GM18526 (cell line): ENCODE results near the gene SHISA5.
A peak's percentile ranks its signal among the peaks of the same experiment; 100 is the strongest.

Experiments
- POLR2A ChIP-seq: IDR thresholded peaks from 3 replicates; pipeline ENCODE4 v1.6.1; 2011; ENCODE audit not compliant: insufficient read length; ENCODE audit errors: extremely low read depth

The SHISA5 gene

DNA sequence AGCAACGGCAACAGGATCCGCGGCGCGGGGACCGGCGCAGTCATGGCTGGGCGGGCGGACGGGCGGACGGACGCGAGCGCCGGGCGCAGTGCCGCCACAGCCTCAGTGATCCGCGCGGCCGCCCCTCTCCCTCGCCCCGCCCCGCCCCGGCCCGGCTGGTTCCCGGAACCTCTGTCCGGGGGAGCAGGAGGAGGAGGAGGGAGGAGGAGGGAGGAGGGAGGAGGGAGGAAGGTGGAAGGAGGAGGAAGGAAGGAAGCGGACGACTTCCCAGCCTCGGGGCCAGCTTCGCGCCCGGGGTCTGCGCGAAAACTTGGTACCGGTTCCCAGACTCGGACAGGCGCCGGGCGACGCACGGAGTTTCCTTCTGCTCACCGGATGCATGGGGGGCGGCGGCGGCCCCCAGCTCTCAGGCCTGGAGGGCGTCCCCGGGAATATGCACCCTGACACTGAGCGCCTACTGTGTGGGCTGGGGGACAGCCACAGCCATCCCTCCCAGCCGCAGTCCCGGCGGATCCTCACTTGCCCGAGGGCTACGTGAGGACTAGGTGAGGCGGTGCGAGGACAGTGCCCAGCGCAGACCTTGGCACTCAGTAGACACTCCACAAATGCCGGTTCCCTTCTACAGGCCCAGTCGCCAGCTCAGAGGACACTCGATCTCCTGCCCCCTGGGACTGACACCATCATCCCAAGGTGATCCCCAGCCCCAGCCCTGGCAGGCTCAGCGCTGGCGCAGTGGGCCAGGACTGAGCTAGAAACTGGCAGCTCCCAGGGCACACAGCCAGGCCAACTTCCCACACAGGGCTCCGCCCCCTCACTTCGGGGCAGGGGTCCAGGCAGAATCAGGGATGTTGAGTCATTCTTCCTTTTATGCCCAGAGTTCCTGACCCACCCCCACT is at the start of gene SHISA5:
SHISA5 (minus strand) TSS at position 124 of the 896 bp plus-strand sequence; CDS start at position 44, 80 bp downstream.
- peak; percentile 59 for TF ChIP-seq POLR2A

DNA sequence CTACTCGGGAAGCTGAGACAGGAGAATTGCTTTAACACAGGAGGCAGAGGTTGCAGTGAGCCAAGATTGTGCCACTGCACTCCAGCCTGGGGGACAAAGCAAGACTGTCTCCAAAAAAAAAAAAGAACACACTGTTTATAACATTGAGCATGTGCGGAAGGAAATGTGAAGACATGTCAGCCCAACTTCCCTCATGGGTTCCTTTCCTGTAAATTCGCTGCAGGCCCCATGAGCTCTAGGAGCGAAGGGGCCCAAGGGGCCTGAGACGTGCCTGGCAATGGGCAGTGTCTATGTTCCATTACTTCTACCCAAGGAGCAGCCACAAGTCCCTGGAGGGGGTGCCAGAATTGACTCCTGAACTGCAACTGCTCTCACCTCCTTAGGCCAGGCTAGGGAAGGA is 49.4 kb upstream of the SHISA5 start:
- TF ChIP-seq POLR2A = no peak

DNA sequence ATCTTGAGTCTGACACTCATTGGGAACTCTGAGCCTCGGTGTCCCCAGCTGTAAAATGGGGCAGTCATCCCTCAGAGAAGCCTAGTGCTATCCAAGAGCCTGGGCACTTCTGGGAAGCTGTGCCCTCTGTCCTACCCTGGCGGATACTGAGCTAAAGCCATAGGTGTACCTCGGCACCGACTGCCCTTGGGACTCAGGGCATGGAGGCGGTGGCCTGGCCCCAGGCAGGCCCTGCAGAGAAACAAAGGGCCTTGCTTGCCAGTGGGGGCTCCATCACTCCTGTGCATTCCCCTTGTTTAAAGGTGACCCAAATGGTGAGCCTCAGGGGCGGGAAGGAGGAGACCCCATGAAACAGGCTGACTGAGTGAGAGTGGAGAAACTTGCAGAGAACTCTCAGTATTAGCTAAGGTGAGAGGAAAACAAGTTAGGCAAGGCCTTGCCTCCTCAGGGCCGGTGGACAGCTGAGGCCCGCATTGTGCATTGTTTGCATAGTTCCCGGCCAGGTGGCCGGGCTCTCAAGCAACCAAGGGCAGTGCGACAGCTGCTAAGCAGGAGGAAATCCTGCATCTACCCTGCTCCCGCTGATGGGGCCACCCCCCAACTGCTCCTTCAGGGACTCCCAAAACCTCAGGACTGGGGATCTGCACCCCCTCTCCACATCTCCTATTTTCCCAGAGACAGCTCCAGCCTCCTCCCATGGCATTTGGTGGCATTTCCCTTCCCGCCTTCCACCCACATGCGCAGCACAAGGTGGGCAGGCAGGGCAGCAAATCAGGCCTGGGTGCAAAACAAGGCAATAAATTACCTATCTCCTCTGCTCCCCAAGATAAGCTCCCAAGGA is 48.4 kb upstream of the SHISA5 start:
- TF ChIP-seq POLR2A = no peak

DNA sequence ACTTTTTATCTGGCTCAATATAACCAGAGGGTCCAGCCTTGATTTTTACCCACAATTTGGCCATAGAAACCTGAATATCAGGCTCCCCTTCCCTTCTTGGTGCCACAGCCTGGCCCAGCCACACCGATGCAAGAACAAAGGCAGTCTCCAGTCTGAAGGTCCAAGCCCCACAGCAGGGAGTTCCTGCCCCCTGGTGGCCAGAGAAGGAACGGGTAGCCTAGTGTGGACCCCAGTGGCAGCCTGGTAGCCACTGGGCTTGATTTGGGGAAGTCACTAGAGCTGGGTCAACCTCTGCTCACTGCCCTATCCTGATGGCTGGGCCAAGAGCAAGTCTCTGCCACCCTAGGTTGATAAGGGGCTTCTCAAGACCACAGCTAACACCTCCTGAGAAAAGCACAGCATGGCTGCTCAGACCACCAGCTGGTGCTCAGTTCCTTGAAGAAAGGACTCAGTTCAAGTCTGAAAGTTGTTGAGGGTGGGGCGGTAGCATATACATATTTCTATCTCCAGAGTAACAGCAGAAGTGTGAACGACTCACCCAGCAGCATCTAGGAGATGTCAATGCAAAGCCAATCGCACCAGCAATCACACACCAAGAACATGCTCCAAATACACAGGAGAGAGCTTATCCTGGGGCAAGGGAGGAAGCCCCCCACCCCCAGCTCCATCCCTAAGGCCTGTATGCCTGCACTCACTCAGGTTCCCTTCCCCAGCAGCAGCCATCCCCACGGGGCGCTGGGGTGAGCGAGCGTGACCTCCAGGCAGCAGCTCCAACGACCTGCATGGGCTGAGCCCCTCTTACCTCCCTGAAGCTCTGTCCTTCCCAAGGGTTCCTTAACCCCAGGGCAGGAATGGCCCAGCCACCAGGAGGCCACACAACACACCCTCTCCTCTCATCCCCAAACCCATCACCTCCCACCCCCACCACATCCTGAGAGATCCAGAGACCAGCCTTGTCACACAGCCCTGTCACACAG is 45.0 kb upstream of the SHISA5 start:
- TF ChIP-seq POLR2A = no peak

- TF ChIP-seq POLR2A = no peak
Observed at GRCh38 chr3:48548126-48548525, 44.2 kb upstream of the SHISA5 start.

- TF ChIP-seq POLR2A = no peak
Observed at GRCh38 chr3:48546203-48546829, 42.3 kb upstream of the SHISA5 start.

DNA sequence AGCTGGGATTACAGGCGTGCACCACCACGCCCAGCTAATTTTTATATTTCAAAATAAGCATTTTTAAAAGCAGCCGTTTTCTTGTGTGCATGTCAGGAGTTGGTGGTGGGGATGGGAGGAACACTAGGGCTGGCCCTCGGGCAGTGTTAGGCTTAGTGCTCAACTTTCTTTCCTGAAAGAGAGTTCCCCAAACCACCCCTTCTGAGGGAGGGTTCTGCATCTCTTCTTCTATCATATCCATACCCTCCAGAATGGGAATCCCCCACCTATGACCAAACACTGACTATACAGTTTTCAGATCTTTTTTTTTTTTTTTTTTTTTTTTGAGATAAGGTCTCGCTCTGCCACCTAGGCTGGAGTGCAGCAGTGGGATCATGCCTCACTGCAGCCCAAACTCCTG is 40.2 kb upstream of the SHISA5 start:
- TF ChIP-seq POLR2A = no peak

- no peak for TF ChIP-seq POLR2A
Observed at GRCh38 chr3:48543271-48543866, 39.4 kb upstream of the SHISA5 start.

DNA sequence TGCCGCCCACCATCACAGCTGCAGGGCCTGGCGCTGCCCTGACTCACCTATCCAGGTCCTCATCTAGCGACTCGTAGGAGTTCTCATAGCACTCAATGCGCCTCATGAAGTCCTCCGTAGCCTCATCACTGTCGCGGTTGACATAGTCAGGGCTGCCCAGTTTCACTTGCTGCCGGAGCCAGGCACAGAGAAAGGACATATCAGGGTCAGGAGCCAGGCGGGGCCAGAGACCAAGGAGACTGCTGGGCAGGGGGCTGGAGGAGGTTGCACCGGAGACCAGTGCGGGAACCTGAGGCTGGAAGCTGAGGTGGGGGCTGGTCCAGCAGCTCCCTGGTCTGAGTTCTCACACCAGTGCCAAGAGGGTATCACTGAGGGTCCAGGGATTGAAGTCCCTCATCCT is 34.5 kb upstream of the SHISA5 start:
- no peak for TF ChIP-seq POLR2A

GRCh38 chr3:48536785-48537184 is 32.8 kb upstream of the SHISA5 start:
- no peak for TF ChIP-seq POLR2A

- TF ChIP-seq POLR2A = no peak
Observed at GRCh38 chr3:48536116-48536515, 32.1 kb upstream of the SHISA5 start.

- no peak for TF ChIP-seq POLR2A
Observed at GRCh38 chr3:48535578-48535977, 31.6 kb upstream of the SHISA5 start.

DNA sequence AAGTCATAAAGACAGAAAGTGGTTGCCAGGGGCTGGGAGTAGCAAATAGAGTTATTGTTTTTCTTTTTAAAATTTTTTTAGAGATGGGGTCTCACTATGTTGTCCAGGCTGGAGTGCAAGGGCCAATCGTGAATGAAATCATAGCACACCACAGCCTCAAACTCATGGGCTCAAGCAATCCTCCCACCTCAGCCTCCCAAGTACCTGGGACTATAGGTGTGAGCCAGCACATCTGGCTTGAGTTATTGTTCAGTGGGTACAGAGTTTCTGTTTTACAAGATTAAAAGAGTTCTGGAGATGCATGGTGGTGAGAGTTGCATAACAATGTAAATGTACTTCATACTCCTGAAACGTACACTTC is 29.0 kb upstream of the SHISA5 start:
- no peak for TF ChIP-seq POLR2A
